GM12874 (cell line): Measurements from ENCODE around the gene PARPBP.
A peak's percentile ranks its signal among the peaks of the same experiment; 100 is the strongest.

Source experiments
- TF ChIP-seq, protein P1 (sequence below): IDR thresholded peaks from 2 replicates; pipeline ENCODE4 v1.5.1; 2011; ENCODE audit warnings: low read depth, mild to moderate bottlenecking, control low read depth, low read length, moderate library complexity; ENCODE audit not compliant: insufficient read depth

The PARPBP gene, protein sequence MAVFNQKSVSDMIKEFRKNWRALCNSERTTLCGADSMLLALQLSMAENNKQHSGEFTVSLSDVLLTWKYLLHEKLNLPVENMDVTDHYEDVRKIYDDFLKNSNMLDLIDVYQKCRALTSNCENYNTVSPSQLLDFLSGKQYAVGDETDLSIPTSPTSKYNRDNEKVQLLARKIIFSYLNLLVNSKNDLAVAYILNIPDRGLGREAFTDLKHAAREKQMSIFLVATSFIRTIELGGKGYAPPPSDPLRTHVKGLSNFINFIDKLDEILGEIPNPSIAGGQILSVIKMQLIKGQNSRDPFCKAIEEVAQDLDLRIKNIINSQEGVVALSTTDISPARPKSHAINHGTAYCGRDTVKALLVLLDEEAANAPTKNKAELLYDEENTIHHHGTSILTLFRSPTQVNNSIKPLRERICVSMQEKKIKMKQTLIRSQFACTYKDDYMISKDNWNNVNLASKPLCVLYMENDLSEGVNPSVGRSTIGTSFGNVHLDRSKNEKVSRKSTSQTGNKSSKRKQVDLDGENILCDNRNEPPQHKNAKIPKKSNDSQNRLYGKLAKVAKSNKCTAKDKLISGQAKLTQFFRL

GRCh38 chr12:102119674-102120563 is at the start of gene PARPBP, which contains the start of gene NUP37:
Gene PARPBP (plus strand): TSS chr12:102120183. CDS start chr12:102123889, 3,706 bp downstream.
Gene NUP37 (minus strand): TSS chr12:102120114. CDS start chr12:102118518, 1,596 bp downstream.
- TF ChIP-seq, protein P1, sequence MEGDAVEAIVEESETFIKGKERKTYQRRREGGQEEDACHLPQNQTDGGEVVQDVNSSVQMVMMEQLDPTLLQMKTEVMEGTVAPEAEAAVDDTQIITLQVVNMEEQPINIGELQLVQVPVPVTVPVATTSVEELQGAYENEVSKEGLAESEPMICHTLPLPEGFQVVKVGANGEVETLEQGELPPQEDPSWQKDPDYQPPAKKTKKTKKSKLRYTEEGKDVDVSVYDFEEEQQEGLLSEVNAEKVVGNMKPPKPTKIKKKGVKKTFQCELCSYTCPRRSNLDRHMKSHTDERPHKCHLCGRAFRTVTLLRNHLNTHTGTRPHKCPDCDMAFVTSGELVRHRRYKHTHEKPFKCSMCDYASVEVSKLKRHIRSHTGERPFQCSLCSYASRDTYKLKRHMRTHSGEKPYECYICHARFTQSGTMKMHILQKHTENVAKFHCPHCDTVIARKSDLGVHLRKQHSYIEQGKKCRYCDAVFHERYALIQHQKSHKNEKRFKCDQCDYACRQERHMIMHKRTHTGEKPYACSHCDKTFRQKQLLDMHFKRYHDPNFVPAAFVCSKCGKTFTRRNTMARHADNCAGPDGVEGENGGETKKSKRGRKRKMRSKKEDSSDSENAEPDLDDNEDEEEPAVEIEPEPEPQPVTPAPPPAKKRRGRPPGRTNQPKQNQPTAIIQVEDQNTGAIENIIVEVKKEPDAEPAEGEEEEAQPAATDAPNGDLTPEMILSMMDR, result peak; percentile 20; the same call in 1 of the 2 replicates

GRCh38 chr12:102080842-102081241 is 39.1 kb upstream of the PARPBP start:
- TF ChIP-seq, protein P1, result no peak

GRCh38 chr12:102093319-102093718 is 26.7 kb upstream of the PARPBP start:
- TF ChIP-seq, protein P1, result no peak

GRCh38 chr12:102095677-102096263 is 24.2 kb upstream of the PARPBP start:
- TF ChIP-seq, protein P1, result peak; percentile 31; the same call in 1 of the 2 replicates

DNA sequence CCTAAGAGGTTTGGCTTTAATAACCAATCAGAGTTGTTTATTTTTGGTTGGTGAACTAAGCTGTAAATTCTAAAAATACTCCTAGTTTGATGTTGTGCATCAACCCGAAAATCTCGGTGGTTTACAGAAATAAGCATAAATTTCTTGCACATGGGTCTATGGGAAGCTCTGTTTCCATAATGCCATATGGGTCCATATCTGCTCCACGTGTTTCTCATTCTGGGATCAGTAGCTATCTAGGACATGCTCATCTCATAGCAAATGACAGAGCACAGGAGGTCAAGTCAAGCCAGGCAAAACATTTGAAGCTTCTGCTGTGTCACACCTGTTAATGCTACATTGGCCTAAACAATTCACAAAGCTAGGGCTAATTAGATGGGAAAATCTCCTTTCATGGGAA is 23.1 kb upstream of the PARPBP start:
- TF ChIP-seq, protein P1, result no peak

- TF ChIP-seq, protein P1, result no peak
Observed at GRCh38 chr12:102106905-102107304, 13.1 kb upstream of the PARPBP start.
